ENCODE measurements around the gene HMGCS1. TPM values are rescaled to one million over a fixed set of nuclear protein-coding genes. Genes with fewer than 3 reads are reported as not detected.
A peak's percentile ranks its signal among the peaks of the same experiment; 100 is the strongest.

HMGCS1 gene
- total RNA-seq, 1 experiment from 2014 or later, result 52.8 TPM

GRCh38 chr5:43313854-43314457 lies 744 bp upstream of the HMGCS1 start:
- TF ChIP-seq ZNF274 (IDR thresholded peaks at IDR 0.05; ENCODE audit: low read depth, low read length), result no peak
- no peak for TF ChIP-seq POLR2AphosphoS5 (IDR thresholded peaks at IDR 0.05; ENCODE audit: low read depth, low read length)
- TF ChIP-seq SIN3A (IDR thresholded peaks at IDR 0.05; ENCODE audit: low read depth), result no peak
- TF ChIP-seq CEBPB (IDR thresholded peaks at IDR 0.05; ENCODE audit: low read depth), result no peak
- TF ChIP-seq ELF1 (IDR thresholded peaks at IDR 0.05; ENCODE audit: borderline replicate concordance, low read depth), result no peak; the same call in 1 of the 2 replicates
- TF ChIP-seq CTCF (IDR thresholded peaks at IDR 0.05 in 2 of 3, conservative IDR thresholded peaks at IDR 0.05 in 1 of 3; ENCODE audit: borderline replicate concordance in 1 of 3, insufficient read depth in 1 of 3, low read depth in 2 of 3, low read length in 2 of 3), result no peak
- no peak for TF ChIP-seq RAD21 (IDR thresholded peaks at IDR 0.05; ENCODE audit: low read depth)
- TF ChIP-seq EZH2phosphoT487 (IDR thresholded peaks at IDR 0.05; ENCODE audit: borderline replicate concordance), result no peak
- no peak for TF ChIP-seq EGR1 (IDR thresholded peaks at IDR 0.05; ENCODE audit: low read depth)
- ATAC-seq, result no peak
- Histone ChIP-seq H4K20me1 (ENCODE audit: insufficient read depth) (no peaks in the 10 kb centered on the region), H3K4me3 (replicated peaks in 1 of 2; ENCODE audit: low read depth in 1 of 2, low read length in 2 of 2) (peak overlapping the region; percentile 36 to 88), H2AFZ (ENCODE audit: low read depth, low read length, poor library complexity, severe bottlenecking) (peak overlapping the region; percentile 51), H3K4me1 (ENCODE audit: control insufficient read depth in 1 of 2, insufficient read depth in 2 of 2, low read length in 2 of 2) (peaks cover 11 to 32% of the 10 kb centered on the region in 2 experiments; a peak in 3 of 4 replicates), H3K27me3 (ENCODE audit: insufficient read depth, low read length) (no peaks in the 10 kb centered on the region), H3K9me3 (ENCODE audit: control insufficient read depth in 1 of 2, insufficient read depth in 1 of 2, low read depth in 1 of 2, low read length in 2 of 2) (no peaks in the 10 kb centered on the region), H3K79me2 (ENCODE audit: insufficient read depth, low read length) (peaks cover 41% of the 10 kb centered on the region), H3K9ac (ENCODE audit: low read length) (peak overlapping the region; percentile 37), H3K9me2 (ENCODE audit: insufficient read depth) (no peaks in the 10 kb centered on the region), H3K27ac (ENCODE audit: low read depth, low read length) (peak overlapping the region; percentile 61), H3K4me2 (ENCODE audit: low read length) (peak overlapping the region; percentile 89), H3K36me3 (ENCODE audit: control insufficient read depth in 1 of 2, insufficient read depth in 2 of 2, low read length in 2 of 2) (no peaks in the 10 kb centered on the region)
- CTCF ChIA-PET, result interaction anchor here (0.9 to 1.6 kb wide), 2 partner anchors 9 to 170 kb away, joined by 3 to 6 read pairs; no protein-coding TSS in a partner anchor
- intact Hi-C loops (cut with micrococcal nuclease), result loop anchor here (10.0 kb wide), 1 partner anchor 189 kb away; the partner anchor contains the start of gene ZNF131
- BruUV-seq (replicated peaks), result TSS peak; percentile 64
- POLR2A ChIA-PET, result interaction anchor here (0.6 to 1.9 kb wide), 8 partner anchors 10 to 925 kb away, joined by 3 to 5 read pairs (median 4); partner anchors contain the start of genes TMEM267 and ZNF131
- RAD21 ChIA-PET (ENCODE audit: low non-redundant PET in 1 of 2, low total read pairs in 2 of 2, uncharacterized antibody in 2 of 2, unreplicated experiment in 2 of 2), result no interaction called here
- no peak for DNase-seq (ENCODE audit: low read depth, low spot score)

Data from HCT116 (cell line).